Measurements from ENCODE around the gene KRTAP5-1. TPM values are rescaled to one million over a fixed set of nuclear protein-coding genes. Genes with fewer than 3 reads are reported as not detected.

Gene KRTAP5-1
- total RNA-seq, 2 donors from 2014 or later: not detected

DNA sequence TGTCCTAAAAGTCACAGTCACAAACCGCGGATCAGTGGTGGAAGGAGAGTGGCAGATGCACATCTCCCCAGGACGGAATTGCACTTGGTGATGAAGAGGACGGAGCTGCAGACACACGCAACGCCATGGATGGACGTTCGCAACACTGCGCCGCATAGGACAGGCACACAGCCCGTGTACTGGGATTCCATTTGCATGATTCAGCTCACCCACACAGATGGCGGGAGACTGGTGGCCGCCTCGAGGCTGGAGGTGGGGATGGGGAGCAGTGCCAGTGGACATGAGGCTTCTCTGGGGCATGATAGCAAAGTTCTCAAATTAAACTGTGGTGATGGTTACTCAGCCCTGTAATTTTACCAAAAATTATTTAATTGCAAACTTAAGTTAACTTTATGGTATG lies 50.4 kb downstream of the KRTAP5-1 start:
- Histone ChIP-seq H3K27ac (no peak overlapping the region), H3K4me3 (no peak overlapping the region), H3K27me3 (replicated peaks; ENCODE audit: insufficient read depth) (no peaks in the 10 kb centered on the region), H3K36me3 (no peaks in the 10 kb centered on the region), H3K9me3 (no peaks in the 10 kb centered on the region), H3K4me1 (replicated peaks) (peaks cover 23% of the 10 kb centered on the region)
- DNase-seq (ENCODE audit: low spot score): no peak
- WGBS: 85% methylated on average over 14 of the region's 14 CpGs
- no peak for TF ChIP-seq POLR2A (IDR thresholded peaks at IDR 0.05)
- TF ChIP-seq, protein P1, sequence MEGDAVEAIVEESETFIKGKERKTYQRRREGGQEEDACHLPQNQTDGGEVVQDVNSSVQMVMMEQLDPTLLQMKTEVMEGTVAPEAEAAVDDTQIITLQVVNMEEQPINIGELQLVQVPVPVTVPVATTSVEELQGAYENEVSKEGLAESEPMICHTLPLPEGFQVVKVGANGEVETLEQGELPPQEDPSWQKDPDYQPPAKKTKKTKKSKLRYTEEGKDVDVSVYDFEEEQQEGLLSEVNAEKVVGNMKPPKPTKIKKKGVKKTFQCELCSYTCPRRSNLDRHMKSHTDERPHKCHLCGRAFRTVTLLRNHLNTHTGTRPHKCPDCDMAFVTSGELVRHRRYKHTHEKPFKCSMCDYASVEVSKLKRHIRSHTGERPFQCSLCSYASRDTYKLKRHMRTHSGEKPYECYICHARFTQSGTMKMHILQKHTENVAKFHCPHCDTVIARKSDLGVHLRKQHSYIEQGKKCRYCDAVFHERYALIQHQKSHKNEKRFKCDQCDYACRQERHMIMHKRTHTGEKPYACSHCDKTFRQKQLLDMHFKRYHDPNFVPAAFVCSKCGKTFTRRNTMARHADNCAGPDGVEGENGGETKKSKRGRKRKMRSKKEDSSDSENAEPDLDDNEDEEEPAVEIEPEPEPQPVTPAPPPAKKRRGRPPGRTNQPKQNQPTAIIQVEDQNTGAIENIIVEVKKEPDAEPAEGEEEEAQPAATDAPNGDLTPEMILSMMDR (IDR thresholded peaks at IDR 0.05): no peak
- intact Hi-C loops (cut with DNase I): loop anchor here (5.0 kb wide), 1 partner anchor 82 kb away; no protein-coding TSS in a partner anchor

Other genes starting within 250 kb of the KRTAP5-1 start
- gene BRSK2, start 195.3 kb downstream of the KRTAP5-1 start, total RNA-seq: 10 to 100 TPM in 1 of 2 donors, under 1 TPM in 1; 0.96 to 29.7 TPM
- 10 to 100 TPM; 39.3 to 46.5 TPM for gene MOB2, start 98.5 kb downstream of the KRTAP5-1 start, total RNA-seq
- gene DUSP8, start 13.0 kb downstream of the KRTAP5-1 start, total RNA-seq: 10 to 100 TPM in 1 of 2 donors, 1 to 10 TPM in 1; 8.8 to 17.2 TPM
- gene KRTAP5-2, start 13.0 kb upstream of the KRTAP5-1 start, total RNA-seq: not detected
- not detected for gene KRTAP5-3, start 23.2 kb upstream of the KRTAP5-1 start, total RNA-seq
- not detected for gene KRTAP5-4, start 36.9 kb upstream of the KRTAP5-1 start, total RNA-seq
- not detected for gene KRTAP5-5, start 44.5 kb upstream of the KRTAP5-1 start, total RNA-seq
- gene KRTAP5-6, start 111.9 kb upstream of the KRTAP5-1 start, total RNA-seq: not detected
- 1 to 10 TPM; 2.6 to 3.1 TPM for gene IFITM10, start 165.3 kb upstream of the KRTAP5-1 start, total RNA-seq
- 100 to 1,000 TPM; 497 to 983 TPM for gene CTSD, start 178.6 kb upstream of the KRTAP5-1 start, total RNA-seq
- 1 to 10 TPM; 1.7 to 4.1 TPM for gene SYT8, start 249.7 kb upstream of the KRTAP5-1 start, total RNA-seq

Measured in prostate gland (tissue), 2 donors.